ENCODE measurements around the gene RAB10. TPM values are rescaled to one million over a fixed set of nuclear protein-coding genes. Genes with fewer than 3 reads are reported as not detected.

Gene RAB10
- total RNA-seq, 2 donors from 2014 or later = 115 to 121 TPM

DNA sequence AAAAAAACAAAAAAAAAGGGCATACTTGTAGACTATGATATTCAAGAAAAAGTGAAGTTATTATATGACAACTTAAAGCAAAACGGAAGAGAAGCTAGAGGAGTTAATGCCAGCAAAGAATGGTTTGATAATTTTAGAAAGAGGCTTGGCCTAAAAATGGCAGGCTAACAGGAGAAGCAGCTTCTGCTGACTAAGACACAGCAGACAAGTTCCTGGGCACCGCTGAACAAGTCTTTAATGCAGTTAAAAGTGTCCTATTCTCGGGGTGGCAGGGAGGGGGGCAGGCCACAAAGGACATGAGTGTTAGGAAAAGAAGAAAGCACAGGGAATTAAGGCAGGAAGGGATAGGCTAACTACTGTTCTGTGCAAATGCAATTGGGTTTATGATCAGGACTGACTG is 88.7 kb downstream of the RAB10 start:
- Mint-ChIP-seq H3K4me1 (no peaks in the 10 kb centered on the region), H3K27me3 (ENCODE audit: insufficient read depth) (no peaks in the 10 kb centered on the region), H3K27ac (peak overlapping the region; percentile 71), H3K36me3 (ENCODE audit: low read depth) (peaks cover 21% of the 10 kb centered on the region), H3K4me3 (no peak overlapping the region), H3K9me3 (no peaks in the 10 kb centered on the region)
- no peaks in the 10 kb centered on the region for H3K27me3 ChIP-seq (ENCODE audit: control insufficient read depth, insufficient read depth, low read length, poor library complexity, severe bottlenecking)
- H3K27ac ChIP-seq (ENCODE audit: low read depth, low read length) = no peak overlapping the region
- WGBS, 2 experiments (ENCODE audit: insufficient coverage in 1 of 2, insufficient read length in 1 of 2) = 96 to 97% methylated on average over 3 of the region's 3 CpGs
- DNase-seq = no peak
- H3K9ac ChIP-seq (ENCODE audit: extremely low read depth, low read length, poor library complexity, severe bottlenecking) = no peak overlapping the region
- no peaks in the 10 kb centered on the region for H3K9me3 ChIP-seq (ENCODE audit: control insufficient read depth, low read length)
- peaks cover 51% of the 10 kb centered on the region for H3K36me3 ChIP-seq (ENCODE audit: control insufficient read depth, insufficient read depth, low read length)
- TF ChIP-seq, protein P1, sequence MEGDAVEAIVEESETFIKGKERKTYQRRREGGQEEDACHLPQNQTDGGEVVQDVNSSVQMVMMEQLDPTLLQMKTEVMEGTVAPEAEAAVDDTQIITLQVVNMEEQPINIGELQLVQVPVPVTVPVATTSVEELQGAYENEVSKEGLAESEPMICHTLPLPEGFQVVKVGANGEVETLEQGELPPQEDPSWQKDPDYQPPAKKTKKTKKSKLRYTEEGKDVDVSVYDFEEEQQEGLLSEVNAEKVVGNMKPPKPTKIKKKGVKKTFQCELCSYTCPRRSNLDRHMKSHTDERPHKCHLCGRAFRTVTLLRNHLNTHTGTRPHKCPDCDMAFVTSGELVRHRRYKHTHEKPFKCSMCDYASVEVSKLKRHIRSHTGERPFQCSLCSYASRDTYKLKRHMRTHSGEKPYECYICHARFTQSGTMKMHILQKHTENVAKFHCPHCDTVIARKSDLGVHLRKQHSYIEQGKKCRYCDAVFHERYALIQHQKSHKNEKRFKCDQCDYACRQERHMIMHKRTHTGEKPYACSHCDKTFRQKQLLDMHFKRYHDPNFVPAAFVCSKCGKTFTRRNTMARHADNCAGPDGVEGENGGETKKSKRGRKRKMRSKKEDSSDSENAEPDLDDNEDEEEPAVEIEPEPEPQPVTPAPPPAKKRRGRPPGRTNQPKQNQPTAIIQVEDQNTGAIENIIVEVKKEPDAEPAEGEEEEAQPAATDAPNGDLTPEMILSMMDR (conservative IDR thresholded peaks at IDR 0.05) = no peak
- no peak overlapping the region for H3K4me3 ChIP-seq (ENCODE audit: low read length)
- no peaks in the 10 kb centered on the region for H3K4me1 ChIP-seq (ENCODE audit: control insufficient read depth, insufficient read depth, low read length)

DNA sequence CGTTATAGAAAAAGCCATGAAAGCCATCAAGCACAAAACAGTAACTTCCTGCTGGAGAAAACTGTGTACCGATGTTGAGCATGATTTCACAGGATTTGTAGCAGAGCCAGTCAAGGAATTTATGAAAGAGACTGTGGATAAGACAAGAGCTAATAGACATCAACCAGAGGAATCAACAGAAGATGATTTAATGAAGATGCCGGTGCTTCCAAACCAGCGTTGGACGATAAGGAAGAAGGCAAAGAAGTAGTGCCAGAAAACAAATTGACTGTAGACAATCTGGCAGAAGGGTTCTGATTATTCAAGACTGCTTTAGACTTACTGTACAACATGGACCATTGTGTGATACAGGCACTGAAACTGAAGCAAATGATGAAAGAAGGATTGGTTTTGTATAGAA is 89.5 kb downstream of the RAB10 start:
- no peaks in the 10 kb centered on the region for H3K9me3 ChIP-seq (ENCODE audit: control insufficient read depth, low read length)
- H3K36me3 Mint-ChIP-seq (ENCODE audit: low read depth) = peaks cover 28% of the 10 kb centered on the region
- DNase-seq = no peak
- TF ChIP-seq, protein P1 (conservative IDR thresholded peaks at IDR 0.05) = no peak
- H3K9me3 Mint-ChIP-seq = no peaks in the 10 kb centered on the region
- H3K27ac ChIP-seq (ENCODE audit: low read depth, low read length) = no peak overlapping the region
- H3K27me3 ChIP-seq (ENCODE audit: control insufficient read depth, insufficient read depth, low read length, poor library complexity, severe bottlenecking) = no peaks in the 10 kb centered on the region
- no peak overlapping the region for H3K27ac Mint-ChIP-seq
- no peak overlapping the region for H3K4me3 Mint-ChIP-seq
- H3K36me3 ChIP-seq (ENCODE audit: control insufficient read depth, insufficient read depth, low read length) = peaks cover 59% of the 10 kb centered on the region
- H3K4me1 ChIP-seq (ENCODE audit: control insufficient read depth, insufficient read depth, low read length) = no peaks in the 10 kb centered on the region
- no peaks in the 10 kb centered on the region for H3K4me1 Mint-ChIP-seq
- no peak overlapping the region for H3K9ac ChIP-seq (ENCODE audit: extremely low read depth, low read length, poor library complexity, severe bottlenecking)
- H3K27me3 Mint-ChIP-seq (ENCODE audit: insufficient read depth) = no peaks in the 10 kb centered on the region
- 94 to 96% methylated on average over 5 of the region's 5 CpGs for WGBS, 2 experiments (ENCODE audit: insufficient coverage in 1 of 2, insufficient read length in 1 of 2)
- H3K4me3 ChIP-seq (ENCODE audit: low read length) = no peak overlapping the region

DNA sequence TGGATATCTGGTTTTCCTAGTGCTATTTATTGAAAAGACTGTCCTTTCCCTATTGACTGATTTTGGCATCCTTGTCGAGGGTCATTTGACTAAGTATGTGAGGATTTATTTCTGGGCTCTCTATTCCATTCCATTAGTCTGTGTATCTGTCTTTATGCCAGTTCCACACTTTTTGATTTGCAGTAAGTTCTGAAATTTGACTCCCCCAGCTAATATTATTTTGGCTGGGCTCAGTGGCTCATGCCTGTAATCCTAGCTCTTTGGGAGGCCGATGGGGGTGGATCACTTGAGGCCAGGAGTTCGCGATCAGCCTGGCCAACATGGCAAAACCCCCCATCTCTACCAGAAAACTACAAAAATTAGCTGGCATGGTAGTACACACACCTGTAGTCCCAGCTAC is 92.2 kb downstream of the RAB10 start:
- H3K27ac Mint-ChIP-seq = no peak overlapping the region
- H3K9me3 ChIP-seq (ENCODE audit: control insufficient read depth, low read length) = no peaks in the 10 kb centered on the region
- no peak for DNase-seq
- no peak overlapping the region for H3K4me3 Mint-ChIP-seq
- TF ChIP-seq, protein P1 (conservative IDR thresholded peaks at IDR 0.05) = no peak
- H3K4me1 ChIP-seq (ENCODE audit: control insufficient read depth, insufficient read depth, low read length) = no peaks in the 10 kb centered on the region
- no peaks in the 10 kb centered on the region for H3K9me3 Mint-ChIP-seq
- peaks cover 67% of the 10 kb centered on the region for H3K36me3 ChIP-seq (ENCODE audit: control insufficient read depth, insufficient read depth, low read length)
- WGBS, 2 experiments (ENCODE audit: insufficient coverage in 1 of 2, insufficient read length in 1 of 2) = 98 to 100% methylated on average over 2 to 4 of the region's 4 CpGs
- H3K36me3 Mint-ChIP-seq (ENCODE audit: low read depth) = peaks cover 44% of the 10 kb centered on the region
- no peaks in the 10 kb centered on the region for H3K4me1 Mint-ChIP-seq
- no peak overlapping the region for H3K4me3 ChIP-seq (ENCODE audit: low read length)
- H3K27me3 ChIP-seq (ENCODE audit: control insufficient read depth, insufficient read depth, low read length, poor library complexity, severe bottlenecking) = no peaks in the 10 kb centered on the region
- no peak overlapping the region for H3K27ac ChIP-seq (ENCODE audit: low read depth, low read length)
- H3K9ac ChIP-seq (ENCODE audit: extremely low read depth, low read length, poor library complexity, severe bottlenecking) = no peak overlapping the region
- no peaks in the 10 kb centered on the region for H3K27me3 Mint-ChIP-seq (ENCODE audit: insufficient read depth)
